A549 (cell line): ENCODE data around the gene LDLRAD4.

Experiments
- BHLHE40 ChIP-seq: IDR thresholded peaks from 2 replicates; pipeline ENCODE4 v1.6.1; 2012; ENCODE audit warnings: low read depth, low read length, inconsistent platforms
- CEBPB ChIP-seq, 2 experiments: fragments of >200 bp in 1 of 2; sonication (Bioruptor Twin) in 1 of 2; formaldehyde crosslinking in 1 of 2; IDR thresholded peaks; 2 replicates each; pipeline ENCODE4 v1.6.1; 2012 to 2016
- CTCF ChIP-seq: fragments of >200 bp; sonication (Bioruptor Twin); formaldehyde crosslinking; IDR thresholded peaks from 3 replicates; pipeline ENCODE4 v1.5.1; 2016
- HOXA7 ChIP-seq: fragments of 250-450 bp; sonication (Bioruptor Pico); IDR thresholded peaks from 2 replicates; pipeline ENCODE4 v1.5.0; 2020; ENCODE audit warnings: mild to moderate bottlenecking, moderate library complexity
- MAX ChIP-seq: IDR thresholded peaks from 2 replicates; pipeline ENCODE4 v1.6.1; 2012
- MAZ ChIP-seq: fragments of 150-350 bp; IDR thresholded peaks from 2 replicates; pipeline ENCODE4 v1.6.1; 2014; ENCODE audit warnings: antibody characterized with exemption, low read depth, low read length, borderline replicate concordance
- POLR2A ChIP-seq: IDR thresholded peaks from 2 replicates; pipeline ENCODE4 v1.6.1; 2012; ENCODE audit warnings: mild to moderate bottlenecking, low read length
- RCOR1 ChIP-seq: fragments of 150-350 bp; IDR thresholded peaks from 2 replicates; pipeline ENCODE4 v1.6.1; 2014; ENCODE audit warnings: antibody characterized with exemption, low read length, low read depth
- RNF2 ChIP-seq: fragments of 200-600 bp; sonication (generic); IDR thresholded peaks from 2 replicates; pipeline ENCODE4 v1.6.1; 2016; ENCODE audit warnings: low read depth, mild to moderate bottlenecking, antibody characterized with exemption, moderate library complexity, borderline replicate concordance
- USF2 ChIP-seq: fragments of 450-650 bp; IDR thresholded peaks from 2 replicates; pipeline ENCODE4 v1.6.1; 2014; ENCODE audit warnings: antibody characterized with exemption
- ZNF302 ChIP-seq: fragments of 250-450 bp; sonication (Bioruptor Pico); IDR thresholded peaks from 2 replicates; pipeline ENCODE4 v1.9.0; 2021; ENCODE audit warnings: inconsistent platforms, mild to moderate bottlenecking, moderate library complexity
- ZSCAN20 ChIP-seq: fragments of 250-450 bp; sonication (Bioruptor Pico); IDR thresholded peaks from 2 replicates; pipeline ENCODE4 v1.8.0; 2022; ENCODE audit warnings: mild to moderate bottlenecking, moderate library complexity

GRCh38 chr18:13522256-13522655 is 303.7 kb downstream of the LDLRAD4 start:
- TF ChIP-seq CTCF (no peak), ZSCAN20 (no peak), BHLHE40 (no peak), HOXA7 (no peak), CEBPB (IDR thresholded peaks at IDR 0.05) (no peak), RNF2 (no peak), POLR2A (no peak), ZNF302 (no peak), RCOR1 (no peak), MAZ (no peak), USF2 (no peak), MAX (no peak)
